Middle frontal gyrus (tissue), 1 donor: ENCODE measurements around the gene ABCA1.
"Not testable (repeated sequence)": the region's sequence is repeated elsewhere in the genome, so short reads cannot be mapped to it uniquely, and the experiment has no call there.

Source experiments
- DNase-seq: peaks from one replicate; pipeline ENCODE4 v3.0.0-alpha.2; 2015; ENCODE audit warnings: low spot score; ENCODE audit errors: extremely low spot score

The ABCA1 gene

DNA sequence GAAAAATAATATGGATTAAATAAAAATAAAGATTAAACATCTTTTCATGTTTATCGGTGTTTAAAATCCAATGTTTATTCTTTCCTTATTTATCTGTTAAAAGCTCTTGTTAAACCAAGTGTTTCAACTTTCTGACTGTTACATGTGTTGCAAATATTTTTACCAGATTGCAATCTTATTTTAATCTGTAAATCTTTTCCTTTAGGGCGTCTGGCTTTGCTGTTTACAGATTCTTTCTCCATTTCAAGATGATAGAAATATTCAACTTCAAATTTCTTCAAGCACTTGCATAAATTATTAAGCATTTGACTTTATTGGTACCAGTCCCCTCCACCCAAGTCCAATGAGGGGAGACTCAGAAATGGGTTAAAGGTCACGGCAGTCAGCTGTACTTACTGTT, 16.9 kb upstream of the ABCA1 start:
- no peak for DNase-seq

- DNase-seq = no peak
Observed at GRCh38 chr9:104944356-104944755, 16.4 kb upstream of the ABCA1 start.

GRCh38 chr9:104941597-104941996, 13.6 kb upstream of the ABCA1 start:
- no peak for DNase-seq

DNA sequence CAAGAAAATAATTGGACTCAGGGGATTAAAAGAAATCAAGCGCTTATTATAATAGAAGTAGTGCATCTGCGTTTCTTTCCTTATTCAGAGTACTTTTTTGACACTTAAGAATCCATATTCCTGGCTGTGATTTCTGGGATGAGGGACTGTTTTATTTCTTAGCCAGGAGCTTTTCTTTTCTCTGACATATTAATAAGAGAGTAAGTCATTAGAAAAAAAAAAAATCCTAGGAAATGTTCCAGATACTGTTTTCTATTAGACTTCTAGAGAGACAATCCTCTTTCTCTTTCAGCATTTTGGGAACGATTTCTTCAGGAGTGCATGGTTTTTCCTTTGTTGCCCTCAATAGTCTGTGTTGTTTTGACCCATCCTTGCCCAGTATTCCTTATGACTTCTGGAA, 8.3 kb upstream of the ABCA1 start:
- no peak for DNase-seq

DNA sequence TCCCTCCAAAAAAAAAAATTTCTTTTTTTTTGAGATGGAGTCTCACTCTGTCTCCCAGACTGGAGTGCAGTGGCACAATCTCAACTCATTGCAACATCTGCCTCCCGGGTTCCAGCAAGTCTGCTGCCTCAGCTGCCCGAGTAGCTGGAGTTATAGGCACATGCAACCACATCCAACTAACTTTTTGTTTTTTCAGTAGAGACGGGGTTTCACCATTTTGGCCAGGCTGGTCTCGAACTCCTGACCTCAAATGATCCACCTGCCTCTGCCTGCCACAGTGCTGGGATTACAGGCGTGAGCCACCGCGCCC, 7.5 kb upstream of the ABCA1 start:
- DNase-seq = not testable (repeated sequence)

GRCh38 chr9:104934691-104935500, 6.9 kb upstream of the ABCA1 start:
- no peak for DNase-seq

- DNase-seq = not testable (repeated sequence)
Observed at GRCh38 chr9:104933091-104933490, 5.1 kb upstream of the ABCA1 start.

- no peak for DNase-seq
Observed at GRCh38 chr9:104931256-104931655, 3.3 kb upstream of the ABCA1 start.

GRCh38 chr9:104927216-104927911, 591 bp downstream of the ABCA1 start:
- DNase-seq = no peak

- no peak for DNase-seq
Observed at GRCh38 chr9:104923740-104924139, 4.2 kb downstream of the ABCA1 start.

- DNase-seq = no peak
Observed at GRCh38 chr9:104923289-104923688, 4.7 kb downstream of the ABCA1 start.

DNA sequence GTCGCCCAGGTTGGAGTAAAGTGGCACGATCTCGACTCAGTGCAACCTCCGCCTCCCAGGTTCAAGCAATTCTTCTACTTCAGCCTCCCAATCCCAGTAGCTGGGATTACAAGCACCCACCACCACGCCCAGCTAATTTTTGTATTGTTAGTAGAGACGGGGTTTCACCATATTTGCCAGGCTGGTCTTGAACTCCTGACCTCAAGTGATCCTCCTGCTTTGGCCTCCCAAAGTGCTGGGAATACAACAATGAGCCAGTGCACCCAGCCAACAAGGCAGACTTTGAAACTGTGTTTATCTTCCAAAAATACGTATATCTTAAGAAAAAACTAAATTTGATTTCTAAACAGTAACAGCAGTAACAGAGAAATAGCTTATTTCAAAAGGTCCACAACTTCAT, 5.2 kb downstream of the ABCA1 start:
- DNase-seq = not testable (repeated sequence)

DNA sequence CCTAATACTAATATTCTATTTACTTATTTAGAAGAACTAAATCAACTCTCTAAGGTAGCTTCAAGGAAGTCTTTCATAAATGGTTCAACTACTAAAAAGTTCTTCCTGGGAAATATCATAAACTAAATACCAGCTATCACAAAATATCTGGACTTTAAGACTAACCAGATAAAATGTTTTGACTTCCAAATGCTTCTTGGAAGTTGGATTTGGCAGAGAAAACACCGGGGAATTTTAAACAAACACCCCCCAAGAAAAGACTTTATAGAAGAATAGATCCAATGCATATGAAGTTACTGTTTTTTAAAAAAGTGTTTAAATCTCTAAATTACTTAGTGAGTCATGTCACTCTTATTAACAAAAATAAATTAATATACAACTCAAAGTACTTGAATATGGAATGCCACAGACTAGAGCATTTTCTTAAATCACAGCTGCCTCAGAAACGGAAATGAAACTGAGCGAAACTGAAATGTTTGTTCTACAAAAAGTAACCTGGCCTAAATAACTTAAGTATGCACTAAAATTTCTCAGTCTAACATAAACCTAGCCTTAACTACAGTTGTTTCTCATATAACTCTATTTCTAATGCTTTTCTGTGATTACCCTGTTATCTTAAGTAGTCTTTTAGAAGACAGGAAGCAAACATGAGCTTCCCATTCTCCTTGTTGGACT, 6.8 kb downstream of the ABCA1 start:
- no peak for DNase-seq

DNA sequence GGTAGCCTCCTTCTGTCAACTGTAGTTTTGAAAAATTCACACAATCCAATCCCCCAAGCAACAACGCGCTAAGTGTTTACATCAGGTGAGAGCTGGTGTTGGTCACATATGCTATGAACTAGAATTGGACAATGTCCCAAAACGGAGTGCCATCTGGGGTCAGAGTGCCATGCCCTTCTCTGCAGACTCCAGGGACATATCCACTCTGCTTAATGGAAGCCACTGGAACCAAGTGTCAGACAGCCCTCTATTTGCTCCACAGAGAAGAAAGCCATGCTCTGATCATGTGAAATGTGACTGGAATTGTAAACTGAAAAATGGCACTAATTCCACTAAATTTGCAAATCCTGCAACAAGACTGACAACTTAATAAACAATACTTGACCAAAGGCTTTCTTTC, 12.2 kb downstream of the ABCA1 start:
- DNase-seq = no peak

DNA sequence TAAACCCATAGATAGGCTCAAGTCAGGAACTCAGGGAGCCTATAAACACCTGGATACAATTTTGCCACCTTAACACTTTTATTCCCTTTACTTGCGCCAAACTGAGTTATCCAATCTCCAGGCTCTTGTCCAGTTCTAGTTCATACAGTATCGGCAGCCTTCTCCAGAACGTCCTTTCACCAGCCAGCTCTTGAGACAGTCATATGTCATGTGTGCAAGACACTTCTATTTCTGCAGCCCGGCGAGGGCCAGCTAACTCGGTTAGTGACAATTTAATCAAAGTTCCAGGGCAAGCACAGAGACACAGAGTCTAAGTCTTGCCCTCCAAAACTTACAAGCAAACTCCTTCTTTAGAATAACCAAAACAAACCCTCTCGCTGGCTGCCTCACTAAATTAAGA, 12.9 kb downstream of the ABCA1 start:
- DNase-seq = no peak

- DNase-seq = no peak
Observed at GRCh38 chr9:104914466-104914865, 13.5 kb downstream of the ABCA1 start.

DNA sequence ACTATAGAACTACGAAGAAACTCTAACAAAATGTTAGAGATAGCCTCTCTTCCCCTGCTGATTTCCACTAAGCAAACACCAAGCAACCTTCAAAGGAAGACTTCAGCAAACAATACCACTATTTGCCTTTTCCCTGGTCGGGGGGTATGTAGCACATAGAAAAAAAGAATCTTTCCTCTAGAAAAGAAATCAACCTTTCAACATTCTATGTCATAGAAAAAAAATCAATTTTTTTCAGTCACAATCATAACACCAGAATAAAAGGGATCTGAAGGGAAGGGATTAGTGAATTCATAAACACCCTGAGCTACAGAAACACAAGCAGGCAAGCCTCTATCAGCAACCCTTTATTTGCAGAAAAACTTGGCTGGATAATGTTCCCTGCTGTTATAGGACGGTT, 15.3 kb downstream of the ABCA1 start:
- DNase-seq = no peak

GRCh38 chr9:104911032-104911607, 16.8 kb downstream of the ABCA1 start:
- DNase-seq = no peak

- no peak for DNase-seq
Observed at GRCh38 chr9:104907278-104907951, 20.5 kb downstream of the ABCA1 start.

DNA sequence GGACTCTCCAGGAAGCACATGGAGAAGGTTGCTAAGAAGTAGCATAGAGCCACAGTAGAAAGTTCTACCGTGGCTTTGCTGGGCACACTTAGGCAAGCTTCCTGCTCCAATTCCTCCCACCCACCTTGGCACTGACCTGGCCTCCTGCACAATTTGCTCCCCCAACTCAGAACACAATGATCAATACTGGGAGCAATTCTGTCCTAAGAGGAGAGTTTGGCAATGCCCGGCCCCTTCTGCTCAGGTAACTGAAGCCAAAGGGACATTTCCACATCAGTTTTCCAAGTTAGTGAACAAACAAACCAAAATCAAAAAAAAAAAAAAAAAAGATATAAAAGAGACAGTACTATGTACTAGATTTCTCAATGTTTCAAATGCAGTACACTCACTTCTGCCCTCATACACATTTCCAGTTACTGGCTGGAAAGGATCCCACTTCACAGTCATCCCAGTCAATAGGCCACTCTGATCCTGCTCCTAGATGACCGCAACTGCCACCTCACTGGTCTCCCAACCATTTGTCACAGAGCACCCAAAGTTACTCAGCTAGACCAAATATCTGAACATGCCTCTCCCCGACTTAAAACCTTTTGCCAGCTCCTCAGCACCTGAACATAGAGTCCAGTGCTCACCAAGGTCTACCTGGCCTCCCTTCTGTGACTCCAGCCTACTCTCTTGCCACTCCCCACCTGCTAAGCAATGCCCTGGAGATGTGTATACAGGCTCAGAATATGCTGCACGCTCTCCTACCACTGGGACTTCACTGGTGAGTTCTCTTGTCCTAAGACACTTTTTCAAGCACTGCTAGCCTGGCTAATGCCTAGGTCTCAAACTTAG, 21.3 kb downstream of the ABCA1 start:
- no peak for DNase-seq

- no peak for DNase-seq
Observed at GRCh38 chr9:104905931-104906330, 22.0 kb downstream of the ABCA1 start.
